ENCODE data around the gene HK2. TPM values are rescaled to one million over a fixed set of nuclear protein-coding genes. Genes with fewer than 3 reads are reported as not detected.
A peak's percentile ranks its signal among the peaks of the same experiment; 100 is the strongest.
"Not testable (repeated sequence)": the region's sequence is repeated elsewhere in the genome, so short reads cannot be mapped to it uniquely, and the experiment has no call there.

Gene HK2
- total RNA-seq, 4 donors from 2014 or later = 0.29 to 8.6 (median 1.2) TPM

GRCh38 chr2:74828543-74828942 is 5.4 kb upstream of the HK2 start:
- H3K36me3 ChIP-seq = no peaks in the 10 kb centered on the region
- no peak for TF ChIP-seq POLR2A (IDR thresholded peaks at IDR 0.05)
- no peak for TF ChIP-seq CTCF (IDR thresholded peaks at IDR 0.05)
- H3K9me3 ChIP-seq = no peaks in the 10 kb centered on the region
- no peak for DNase-seq
- intact Hi-C loops (cut with DNase I; ENCODE audit: low total_unique reads) = no loop called here
- no peak overlapping the region for H3K27ac ChIP-seq
- H3K4me3 ChIP-seq = no peak overlapping the region
- no peaks in the 10 kb centered on the region for H3K27me3 ChIP-seq
- H3K4me1 ChIP-seq = no peaks in the 10 kb centered on the region

GRCh38 chr2:74831693-74832530 is 2.0 kb upstream of the HK2 start:
- intact Hi-C loops (cut with DNase I; ENCODE audit: low total_unique reads) = no loop called here
- TF ChIP-seq POLR2A (IDR thresholded peaks at IDR 0.05) (no peak), CTCF (IDR thresholded peaks at IDR 0.05) (no peak)
- no peak for DNase-seq
- H3K36me3 ChIP-seq = no peaks in the 10 kb centered on the region
- H3K4me1 ChIP-seq = no peaks in the 10 kb centered on the region
- H3K27me3 ChIP-seq = peaks cover 0 to 14% of the 10 kb centered on the region in 2 donors
- H3K4me3 ChIP-seq = no peak overlapping the region
- H3K9me3 ChIP-seq = no peaks in the 10 kb centered on the region
- no peak overlapping the region for H3K27ac ChIP-seq

- H3K4me1 ChIP-seq; intact Hi-C loops (cut with DNase I; ENCODE audit: low total_unique reads); DNase-seq; H3K9me3 ChIP-seq; H3K27ac ChIP-seq; H3K36me3 ChIP-seq: not testable (repeated sequence)
- Histone ChIP-seq H3K4me3 (peak overlapping the region; percentile 30 to 58), H3K27me3 (peaks cover 0 to 14% of the 10 kb centered on the region in 2 donors)
Measured at GRCh38 chr2:74834234-74834791, 386 bp downstream of the HK2 start.

- peak in 1 of 2 donors; percentile 19 for DNase-seq
- intact Hi-C loops (cut with DNase I; ENCODE audit: low total_unique reads) = no loop called here
- H3K9me3 ChIP-seq = no peaks in the 10 kb centered on the region
- no peaks in the 10 kb centered on the region for H3K4me1 ChIP-seq
- H3K27me3 ChIP-seq = peaks cover 0 to 14% of the 10 kb centered on the region in 2 donors
- H3K27ac ChIP-seq = no peak overlapping the region
- TF ChIP-seq CTCF (IDR thresholded peaks at IDR 0.05) = no peak
- TF ChIP-seq POLR2A (IDR thresholded peaks at IDR 0.05) = no peak
- H3K4me3 ChIP-seq = peak overlapping the region; percentile 30 to 58
- no peaks in the 10 kb centered on the region for H3K36me3 ChIP-seq
Measured at GRCh38 chr2:74834792-74835755, 1.1 kb downstream of the HK2 start.

GRCh38 chr2:74835831-74836674 is 2.1 kb downstream of the HK2 start:
- no peaks in the 10 kb centered on the region for H3K36me3 ChIP-seq
- no peaks in the 10 kb centered on the region for H3K9me3 ChIP-seq
- no peaks in the 10 kb centered on the region for H3K4me1 ChIP-seq
- TF ChIP-seq POLR2A (IDR thresholded peaks at IDR 0.05) (no peak), CTCF (IDR thresholded peaks at IDR 0.05) (peak; percentile 12 to 42 (median 24))
- intact Hi-C loops (cut with DNase I; ENCODE audit: low total_unique reads) = no loop called here
- peak overlapping the region in 1 of 2 donors; percentile 58 for H3K4me3 ChIP-seq
- DNase-seq = no peak
- no peak overlapping the region for H3K27ac ChIP-seq
- H3K27me3 ChIP-seq = peaks cover 0 to 14% of the 10 kb centered on the region in 2 donors

All from uterus (tissue), 4 donors.